PC-3 (cell line): ENCODE data around the gene PSMB10.

ENCODE experiments used
- EZH2 ChIP-seq: fragments of 300-600 bp; sonication (generic); IDR thresholded peaks from one replicate; pipeline ENCODE4 v1.6.1; 2017; ENCODE audit warnings: antibody characterized with exemption, mild to moderate bottlenecking, low read length; ENCODE audit not compliant: unreplicated experiment
- EZH2phosphoT487 ChIP-seq: fragments of 300-600 bp; sonication (generic); IDR thresholded peaks from 2 replicates; pipeline ENCODE4 v1.6.1; 2018; ENCODE audit warnings: mild to moderate bottlenecking, antibody characterized with exemption, low read length, borderline replicate concordance
- TF ChIP-seq, protein P1 (sequence below): fragments of 300-600 bp; sonication (generic); conservative IDR thresholded peaks from 2 replicates; pipeline ENCODE4 v1.5.1; 2017; ENCODE audit warnings: antibody characterized with exemption, low read depth, mild to moderate bottlenecking, low read length

DNA sequence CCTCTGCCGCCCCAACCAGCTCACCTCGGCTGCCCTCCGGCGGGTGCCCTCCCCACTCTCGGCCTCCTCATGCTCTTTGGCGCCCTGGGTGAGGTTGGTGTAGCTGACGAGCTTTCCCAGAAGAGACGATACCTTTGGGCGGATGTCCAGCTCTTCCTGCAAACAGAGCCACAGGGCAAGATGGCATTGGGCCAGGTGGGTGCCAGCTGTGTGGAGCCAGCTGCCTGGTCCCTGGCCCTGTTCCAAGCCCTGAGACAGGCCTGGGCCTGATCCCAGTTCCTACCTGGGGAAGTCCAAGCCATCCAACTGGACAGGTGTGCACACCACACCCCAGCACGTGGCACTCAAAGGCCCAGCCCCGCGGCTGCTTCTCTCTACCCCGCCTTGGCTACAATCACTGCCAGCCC lies 24.9 kb upstream of the PSMB10 start:
- TF ChIP-seq, protein P1, sequence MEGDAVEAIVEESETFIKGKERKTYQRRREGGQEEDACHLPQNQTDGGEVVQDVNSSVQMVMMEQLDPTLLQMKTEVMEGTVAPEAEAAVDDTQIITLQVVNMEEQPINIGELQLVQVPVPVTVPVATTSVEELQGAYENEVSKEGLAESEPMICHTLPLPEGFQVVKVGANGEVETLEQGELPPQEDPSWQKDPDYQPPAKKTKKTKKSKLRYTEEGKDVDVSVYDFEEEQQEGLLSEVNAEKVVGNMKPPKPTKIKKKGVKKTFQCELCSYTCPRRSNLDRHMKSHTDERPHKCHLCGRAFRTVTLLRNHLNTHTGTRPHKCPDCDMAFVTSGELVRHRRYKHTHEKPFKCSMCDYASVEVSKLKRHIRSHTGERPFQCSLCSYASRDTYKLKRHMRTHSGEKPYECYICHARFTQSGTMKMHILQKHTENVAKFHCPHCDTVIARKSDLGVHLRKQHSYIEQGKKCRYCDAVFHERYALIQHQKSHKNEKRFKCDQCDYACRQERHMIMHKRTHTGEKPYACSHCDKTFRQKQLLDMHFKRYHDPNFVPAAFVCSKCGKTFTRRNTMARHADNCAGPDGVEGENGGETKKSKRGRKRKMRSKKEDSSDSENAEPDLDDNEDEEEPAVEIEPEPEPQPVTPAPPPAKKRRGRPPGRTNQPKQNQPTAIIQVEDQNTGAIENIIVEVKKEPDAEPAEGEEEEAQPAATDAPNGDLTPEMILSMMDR = no peak
- TF ChIP-seq EZH2 = no peak
- TF ChIP-seq EZH2phosphoT487 = no peak
